Measurements from ENCODE around the gene PROSER3. TPM values are rescaled to one million over a fixed set of nuclear protein-coding genes. Genes with fewer than 3 reads are reported as not detected.

PROSER3 gene
- total RNA-seq, 1 donor from 2014 or later, result 6.1 TPM

DNA sequence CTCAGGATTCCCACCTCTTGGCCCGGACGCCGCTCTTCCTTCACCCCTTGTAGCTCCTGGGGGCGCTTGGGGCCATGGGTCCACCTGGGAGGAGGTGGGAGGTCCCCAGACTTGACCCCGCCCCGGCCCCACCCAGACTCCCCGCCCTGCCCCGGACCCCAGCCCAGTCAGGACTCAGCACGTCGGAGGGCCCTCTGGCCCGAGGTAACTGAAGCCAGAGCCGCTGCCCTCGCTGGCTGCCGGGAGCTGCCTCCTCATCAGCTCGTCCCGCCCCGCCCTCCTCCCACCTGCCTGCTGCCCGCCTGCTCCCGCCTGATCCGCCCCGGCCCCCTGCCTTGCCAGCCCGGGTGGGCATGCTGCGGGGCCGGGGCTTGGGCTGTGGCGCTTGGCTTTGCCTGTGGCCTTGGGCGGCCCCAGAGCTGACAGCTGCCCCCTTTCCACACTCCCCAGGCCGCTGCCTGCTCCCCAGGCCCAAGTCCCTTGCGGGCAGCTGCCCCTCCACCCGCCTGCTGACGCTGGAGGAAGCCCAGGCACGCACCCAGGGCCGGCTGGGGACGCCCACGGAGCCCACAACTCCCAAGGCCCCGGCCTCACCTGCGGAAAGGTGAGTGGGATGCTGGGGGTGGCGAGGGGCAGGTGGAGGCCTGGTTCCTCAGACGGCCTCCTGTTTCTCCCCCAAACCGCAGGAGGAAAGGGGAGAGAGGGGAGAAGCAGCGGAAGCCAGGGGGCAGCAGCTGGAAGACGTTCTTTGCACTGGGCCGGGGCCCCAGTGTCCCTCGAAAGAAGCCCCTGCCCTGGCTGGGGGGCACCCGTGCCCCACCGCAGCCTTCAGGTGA, 26.7 kb downstream of the PROSER3 start:
- H3K36me3 ChIP-seq (ENCODE audit: control insufficient read depth, insufficient read depth, low read length), result no peaks in the 10 kb centered on the region
- H3K27me3 ChIP-seq (ENCODE audit: control insufficient read depth, insufficient read depth, low read length), result no peaks in the 10 kb centered on the region
- no peak for DNase-seq (ENCODE audit: low read depth)
- H3K4me3 ChIP-seq (ENCODE audit: low read depth, low read length), result no peak overlapping the region
- TF ChIP-seq, protein P1, sequence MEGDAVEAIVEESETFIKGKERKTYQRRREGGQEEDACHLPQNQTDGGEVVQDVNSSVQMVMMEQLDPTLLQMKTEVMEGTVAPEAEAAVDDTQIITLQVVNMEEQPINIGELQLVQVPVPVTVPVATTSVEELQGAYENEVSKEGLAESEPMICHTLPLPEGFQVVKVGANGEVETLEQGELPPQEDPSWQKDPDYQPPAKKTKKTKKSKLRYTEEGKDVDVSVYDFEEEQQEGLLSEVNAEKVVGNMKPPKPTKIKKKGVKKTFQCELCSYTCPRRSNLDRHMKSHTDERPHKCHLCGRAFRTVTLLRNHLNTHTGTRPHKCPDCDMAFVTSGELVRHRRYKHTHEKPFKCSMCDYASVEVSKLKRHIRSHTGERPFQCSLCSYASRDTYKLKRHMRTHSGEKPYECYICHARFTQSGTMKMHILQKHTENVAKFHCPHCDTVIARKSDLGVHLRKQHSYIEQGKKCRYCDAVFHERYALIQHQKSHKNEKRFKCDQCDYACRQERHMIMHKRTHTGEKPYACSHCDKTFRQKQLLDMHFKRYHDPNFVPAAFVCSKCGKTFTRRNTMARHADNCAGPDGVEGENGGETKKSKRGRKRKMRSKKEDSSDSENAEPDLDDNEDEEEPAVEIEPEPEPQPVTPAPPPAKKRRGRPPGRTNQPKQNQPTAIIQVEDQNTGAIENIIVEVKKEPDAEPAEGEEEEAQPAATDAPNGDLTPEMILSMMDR (IDR thresholded peaks at IDR 0.05; ENCODE audit: insufficient read depth, low read length, poor library complexity, severe bottlenecking), result no peak

DNA sequence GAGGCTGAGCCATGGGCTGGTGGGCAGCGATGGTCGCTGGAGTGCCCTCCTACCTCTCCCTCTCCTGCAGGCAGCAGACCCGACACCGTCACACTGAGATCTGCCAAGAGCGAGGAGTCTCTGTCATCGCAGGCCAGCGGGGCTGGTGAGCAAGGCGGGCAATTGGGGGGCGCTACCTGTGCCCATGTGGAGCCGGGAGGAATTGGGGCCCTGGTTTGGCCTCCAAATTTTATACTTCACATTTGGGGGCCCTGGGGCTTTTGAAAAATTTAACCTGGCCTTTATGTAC, 27.3 kb downstream of the PROSER3 start:
- TF ChIP-seq, protein P1 (IDR thresholded peaks at IDR 0.05; ENCODE audit: insufficient read depth, low read length, poor library complexity, severe bottlenecking), result no peak

DNA sequence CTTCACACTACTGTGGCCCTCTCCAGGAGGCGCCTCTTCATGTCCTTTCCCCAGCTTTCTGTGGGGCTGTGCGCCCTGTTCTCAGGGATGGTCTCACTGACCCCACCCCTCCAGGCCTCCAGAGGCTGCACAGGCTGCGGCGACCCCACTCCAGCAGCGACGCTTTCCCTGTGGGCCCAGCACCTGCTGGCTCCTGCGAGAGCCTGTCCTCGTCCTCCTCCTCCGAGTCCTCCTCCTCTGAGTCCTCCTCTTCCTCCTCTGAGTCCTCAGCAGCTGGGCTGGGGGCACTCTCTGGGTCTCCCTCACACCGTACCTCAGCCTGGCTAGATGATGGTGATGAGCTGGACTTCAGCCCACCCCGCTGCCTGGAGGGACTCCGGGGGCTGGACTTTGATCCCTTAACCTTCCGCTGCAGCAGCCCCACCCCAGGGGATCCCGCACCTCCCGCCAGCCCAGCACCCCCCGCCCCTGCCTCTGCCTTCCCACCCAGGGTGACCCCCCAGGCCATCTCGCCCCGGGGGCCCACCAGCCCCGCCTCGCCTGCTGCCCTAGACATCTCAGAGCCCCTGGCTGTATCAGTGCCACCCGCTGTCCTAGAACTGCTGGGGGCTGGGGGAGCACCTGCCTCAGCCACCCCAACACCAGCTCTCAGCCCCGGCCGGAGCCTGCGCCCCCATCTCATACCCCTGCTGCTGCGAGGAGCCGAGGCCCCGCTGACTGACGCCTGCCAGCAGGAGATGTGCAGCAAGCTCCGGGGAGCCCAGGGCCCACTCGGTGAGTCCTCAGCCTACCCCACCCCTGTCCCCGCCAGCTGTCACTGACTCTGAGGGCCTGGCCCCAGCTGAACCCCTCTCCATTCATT, 28.6 kb downstream of the PROSER3 start:
- H3K4me3 ChIP-seq (ENCODE audit: low read depth, low read length), result no peak overlapping the region
- no peaks in the 10 kb centered on the region for H3K36me3 ChIP-seq (ENCODE audit: control insufficient read depth, insufficient read depth, low read length)
- peaks cover 3% of the 10 kb centered on the region for H3K27me3 ChIP-seq (ENCODE audit: control insufficient read depth, insufficient read depth, low read length)
- TF ChIP-seq, protein P1 (IDR thresholded peaks at IDR 0.05; ENCODE audit: insufficient read depth, low read length, poor library complexity, severe bottlenecking), result no peak
- no peak for DNase-seq (ENCODE audit: low read depth)

More for the DNA sequence above, 27.3 kb downstream of the PROSER3 start:
- DNase-seq (ENCODE audit: low read depth), result no peak
- Histone ChIP-seq H3K36me3 (ENCODE audit: control insufficient read depth, insufficient read depth, low read length) (no peaks in the 10 kb centered on the region), H3K27me3 (ENCODE audit: control insufficient read depth, insufficient read depth, low read length) (no peaks in the 10 kb centered on the region), H3K4me3 (ENCODE audit: low read depth, low read length) (no peak overlapping the region)

DNA sequence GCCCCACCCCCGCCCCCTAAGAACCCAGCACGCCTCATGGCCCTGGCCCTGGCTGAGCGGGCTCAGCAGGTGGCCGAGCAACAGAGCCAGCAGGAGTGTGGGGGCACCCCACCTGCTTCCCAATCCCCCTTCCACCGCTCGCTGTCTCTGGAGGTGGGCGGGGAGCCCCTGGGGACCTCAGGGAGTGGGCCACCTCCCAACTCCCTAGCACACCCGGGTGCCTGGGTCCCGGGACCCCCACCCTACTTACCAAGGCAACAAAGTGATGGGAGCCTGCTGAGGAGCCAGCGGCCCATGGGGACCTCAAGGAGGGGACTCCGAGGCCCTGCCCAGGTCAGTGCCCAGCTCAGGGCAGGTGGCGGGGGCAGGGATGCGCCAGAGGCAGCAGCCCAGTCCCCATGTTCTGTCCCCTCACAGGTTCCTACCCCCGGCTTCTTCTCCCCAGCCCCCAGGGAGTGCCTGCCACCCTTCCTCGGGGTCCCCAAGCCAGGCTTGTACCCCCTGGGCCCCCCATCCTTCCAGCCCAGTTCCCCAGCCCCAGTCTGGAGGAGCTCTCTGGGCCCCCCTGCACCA, 29.3 kb downstream of the PROSER3 start:
- Histone ChIP-seq H3K27me3 (ENCODE audit: control insufficient read depth, insufficient read depth, low read length) (peaks cover 3% of the 10 kb centered on the region), H3K36me3 (ENCODE audit: control insufficient read depth, insufficient read depth, low read length) (no peaks in the 10 kb centered on the region), H3K4me3 (ENCODE audit: low read depth, low read length) (no peak overlapping the region)
- DNase-seq (ENCODE audit: low read depth), result no peak
- TF ChIP-seq, protein P1 (IDR thresholded peaks at IDR 0.05; ENCODE audit: insufficient read depth, low read length, poor library complexity, severe bottlenecking), result no peak

DNA sequence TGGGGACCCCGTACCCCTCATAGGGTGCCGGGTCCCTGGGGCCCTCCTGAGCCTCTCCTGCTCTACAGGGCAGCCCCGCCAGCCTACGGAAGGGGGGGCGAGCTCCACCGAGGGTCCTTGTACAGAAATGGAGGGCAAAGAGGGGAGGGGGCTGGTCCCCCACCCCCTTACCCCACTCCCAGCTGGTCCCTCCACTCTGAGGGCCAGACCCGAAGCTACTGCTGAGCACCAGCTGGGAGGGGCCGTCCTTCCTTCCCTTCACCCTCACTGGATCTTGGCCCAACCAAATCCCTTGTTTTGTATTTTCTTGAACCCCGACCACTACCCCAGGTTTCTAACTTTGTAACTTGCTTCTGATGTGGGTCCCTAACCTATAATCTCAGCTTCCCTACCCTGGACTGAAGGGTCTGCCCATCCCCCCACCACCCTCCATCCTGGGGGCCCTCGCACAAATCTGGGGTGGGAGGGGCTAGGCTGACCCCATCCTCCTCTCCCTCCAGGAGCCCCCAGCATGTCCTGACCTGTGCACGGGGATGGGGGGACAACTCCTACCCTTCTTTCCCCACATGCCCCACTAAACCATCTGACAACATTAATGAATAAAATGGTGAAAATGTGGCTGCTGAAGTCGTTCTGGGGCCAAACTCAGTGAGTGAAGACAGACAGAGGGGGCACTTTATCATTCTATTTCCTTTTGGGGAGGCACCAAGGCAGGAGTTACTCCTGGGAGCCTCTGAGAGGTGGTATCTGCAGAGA, 30.4 kb downstream of the PROSER3 start:
- no peak for DNase-seq (ENCODE audit: low read depth)
- no peaks in the 10 kb centered on the region for H3K36me3 ChIP-seq (ENCODE audit: control insufficient read depth, insufficient read depth, low read length)
- TF ChIP-seq, protein P1 (IDR thresholded peaks at IDR 0.05; ENCODE audit: insufficient read depth, low read length, poor library complexity, severe bottlenecking), result no peak
- H3K4me3 ChIP-seq (ENCODE audit: low read depth, low read length), result no peak overlapping the region
- peaks cover 3% of the 10 kb centered on the region for H3K27me3 ChIP-seq (ENCODE audit: control insufficient read depth, insufficient read depth, low read length)
